Skin of body (tissue), 2 donors: ENCODE data around the gene DOCK11. TPM values are rescaled to one million over a fixed set of nuclear protein-coding genes. Genes with fewer than 3 reads are reported as not detected.

ENCODE experiments used
- DNase-seq: peaks from one replicate; lab custom pipeline; 2025; lab: John Stamatoyannopoulos, UW
- total RNA-seq: library from RNA; depleted of rRNA; stranded (reverse); fragments of >200 nt; gene quantifications from one replicate; pipeline ENCODE4 v1.2.3, GENCODE V29; 2014

Gene DOCK11
- total RNA-seq, 1 donor from 2014 or later, result 25.7 TPM

- DNase-seq, result no peak
Measured at GRCh38 chrX:118528071-118528737, 32.6 kb downstream of the DOCK11 start.

GRCh38 chrX:118530219-118530911 is 34.8 kb downstream of the DOCK11 start:
- no peak for DNase-seq

GRCh38 chrX:118534716-118535493 is 39.3 kb downstream of the DOCK11 start:
- DNase-seq, result no peak

GRCh38 chrX:118536204-118536603 is 40.6 kb downstream of the DOCK11 start:
- no peak for DNase-seq

GRCh38 chrX:118536687-118537461 is 41.3 kb downstream of the DOCK11 start:
- DNase-seq, result peak; percentile 3

- no peak for DNase-seq
Measured at GRCh38 chrX:118538386-118538785, 42.8 kb downstream of the DOCK11 start.

- DNase-seq, result no peak
Measured at GRCh38 chrX:118540342-118540741, 44.7 kb downstream of the DOCK11 start.

GRCh38 chrX:118541482-118541881 is 45.9 kb downstream of the DOCK11 start:
- no peak for DNase-seq

- DNase-seq, result no peak
Measured at GRCh38 chrX:118545510-118545909, 49.9 kb downstream of the DOCK11 start.

GRCh38 chrX:118548841-118549240 is 53.2 kb downstream of the DOCK11 start:
- no peak for DNase-seq

GRCh38 chrX:118550792-118551191 is 55.2 kb downstream of the DOCK11 start:
- no peak for DNase-seq

- no peak for DNase-seq
Measured at GRCh38 chrX:118551426-118551825, 55.8 kb downstream of the DOCK11 start.

GRCh38 chrX:118552121-118552900 is 56.7 kb downstream of the DOCK11 start:
- no peak for DNase-seq

- DNase-seq, result no peak
Measured at GRCh38 chrX:118553042-118553710, 57.6 kb downstream of the DOCK11 start.

- DNase-seq, result no peak
Measured at GRCh38 chrX:118554511-118554910, 58.9 kb downstream of the DOCK11 start.

- no peak for DNase-seq
Measured at GRCh38 chrX:118558926-118559325, 63.3 kb downstream of the DOCK11 start.

- DNase-seq, result no peak
Measured at GRCh38 chrX:118560489-118560888, 64.9 kb downstream of the DOCK11 start.

- DNase-seq, result no peak
Measured at GRCh38 chrX:118562582-118563164, 67.1 kb downstream of the DOCK11 start.

- no peak for DNase-seq
Measured at GRCh38 chrX:118564498-118564897, 68.9 kb downstream of the DOCK11 start.

GRCh38 chrX:118565853-118566252 is 70.2 kb downstream of the DOCK11 start:
- DNase-seq, result peak; percentile 20
